ENCODE results near the gene EFHB. TPM values are rescaled to one million over a fixed set of nuclear protein-coding genes. Genes with fewer than 3 reads are reported as not detected.
A peak's percentile ranks its signal among the peaks of the same experiment; 100 is the strongest.

Gene EFHB
- total and polyA plus RNA-seq, 8 donors: 0.83 to 1.7 TPM; not detected in 6

GRCh38 chr3:19886404-19886803, 47.6 kb downstream of the EFHB start:
- peaks cover 8 to 27% (median 18%) of the 10 kb centered on the region in 4 donors for H3K4me1 ChIP-seq
- H3K36me3 ChIP-seq: no peaks in the 10 kb centered on the region
- H3K27me3 ChIP-seq: no peaks in the 10 kb centered on the region
- no peak overlapping the region for H3K4me3 ChIP-seq
- H3K9me3 ChIP-seq: no peaks in the 10 kb centered on the region
- H3K27ac ChIP-seq: no peak overlapping the region
- no peak for DNase-seq
- TF ChIP-seq POLR2A (IDR thresholded peaks at IDR 0.05): no peak
- no peak for TF ChIP-seq CTCF (IDR thresholded peaks at IDR 0.05)
- TF ChIP-seq EP300 (IDR thresholded peaks at IDR 0.05): no peak
- TF ChIP-seq POLR2AphosphoS5 (IDR thresholded peaks at IDR 0.05): no peak
- intact Hi-C loops (cut with DNase I; ENCODE audit: low total_unique reads): no loop called here

GRCh38 chr3:19885468-19885867, 48.5 kb downstream of the EFHB start:
- intact Hi-C loops (cut with DNase I; ENCODE audit: low total_unique reads): no loop called here
- Histone ChIP-seq H3K4me1 (peaks cover 8 to 27% (median 18%) of the 10 kb centered on the region in 4 donors), H3K4me3 (no peak overlapping the region), H3K27ac (no peak overlapping the region), H3K27me3 (no peaks in the 10 kb centered on the region), H3K9me3 (no peaks in the 10 kb centered on the region), H3K36me3 (no peaks in the 10 kb centered on the region)
- peak in 1 of 2 donors; percentile 38 for DNase-seq
- 37 to 49% (median 41%) methylated on average over 5 of the region's 5 CpGs for WGBS, 5 donors
- TF ChIP-seq POLR2A (IDR thresholded peaks at IDR 0.05) (no peak), CTCF (IDR thresholded peaks at IDR 0.05) (peak in 4 of 7 experiments; percentile 20 to 56 (median 31)), EP300 (IDR thresholded peaks at IDR 0.05) (no peak)

- intact Hi-C loops (cut with DNase I; ENCODE audit: low total_unique reads): no loop called here
- peaks cover 0 to 8% (median 3%) of the 10 kb centered on the region in 4 donors for H3K4me1 ChIP-seq
- DNase-seq: no peak
These were observed 52.2 kb downstream of the EFHB start for GRCh38 chr3:19881852-19882251.

GRCh38 chr3:19881036-19881435, 53.0 kb downstream of the EFHB start:
- Histone ChIP-seq H3K9me3 (no peaks in the 10 kb centered on the region), H3K36me3 (no peaks in the 10 kb centered on the region), H3K27me3 (no peaks in the 10 kb centered on the region), H3K4me3 (no peak overlapping the region), H3K27ac (no peak overlapping the region), H3K4me1 (peaks cover 0 to 8% (median 3%) of the 10 kb centered on the region in 4 donors)
- no peak for TF ChIP-seq POLR2A (IDR thresholded peaks at IDR 0.05)
- DNase-seq: no peak
- intact Hi-C loops (cut with DNase I; ENCODE audit: low total_unique reads): no loop called here

More at GRCh38 chr3:19881852-19882251, 52.2 kb downstream of the EFHB start:
- Histone ChIP-seq H3K4me3 (no peak overlapping the region), H3K36me3 (no peaks in the 10 kb centered on the region), H3K9me3 (no peaks in the 10 kb centered on the region), H3K27me3 (no peaks in the 10 kb centered on the region), H3K27ac (no peak overlapping the region)
- TF ChIP-seq CTCF (IDR thresholded peaks at IDR 0.05) (no peak), POLR2A (IDR thresholded peaks at IDR 0.05) (no peak), EP300 (IDR thresholded peaks at IDR 0.05) (no peak), POLR2AphosphoS5 (IDR thresholded peaks at IDR 0.05) (no peak)

GRCh38 chr3:19877656-19878055, 56.4 kb downstream of the EFHB start:
- no peaks in the 10 kb centered on the region for H3K4me1 ChIP-seq
- no peaks in the 10 kb centered on the region for H3K9me3 ChIP-seq
- DNase-seq: no peak
- no peak overlapping the region for H3K4me3 ChIP-seq
- no peaks in the 10 kb centered on the region for H3K36me3 ChIP-seq
- 79 to 90% (median 87%) methylated on average over 3 of the region's 3 CpGs for WGBS, 5 donors
- intact Hi-C loops (cut with DNase I; ENCODE audit: low total_unique reads): no loop called here
- H3K27me3 ChIP-seq: no peaks in the 10 kb centered on the region
- TF ChIP-seq CTCF (IDR thresholded peaks at IDR 0.05) (no peak), EP300 (IDR thresholded peaks at IDR 0.05) (no peak), POLR2AphosphoS5 (IDR thresholded peaks at IDR 0.05) (no peak), POLR2A (IDR thresholded peaks at IDR 0.05) (no peak)
- H3K27ac ChIP-seq: no peak overlapping the region
